ENCODE data around the gene ALKBH4.
A peak's percentile ranks its signal among the peaks of the same experiment; 100 is the strongest.
"Not testable (repeated sequence)": the region's sequence is repeated elsewhere in the genome, so short reads cannot be mapped to it uniquely, and the experiment has no call there.

ALKBH4 gene

GRCh38 chr7:102426268-102427018 lies 38.2 kb downstream of the ALKBH4 start:
- DNase-seq = peak; percentile 90

DNA sequence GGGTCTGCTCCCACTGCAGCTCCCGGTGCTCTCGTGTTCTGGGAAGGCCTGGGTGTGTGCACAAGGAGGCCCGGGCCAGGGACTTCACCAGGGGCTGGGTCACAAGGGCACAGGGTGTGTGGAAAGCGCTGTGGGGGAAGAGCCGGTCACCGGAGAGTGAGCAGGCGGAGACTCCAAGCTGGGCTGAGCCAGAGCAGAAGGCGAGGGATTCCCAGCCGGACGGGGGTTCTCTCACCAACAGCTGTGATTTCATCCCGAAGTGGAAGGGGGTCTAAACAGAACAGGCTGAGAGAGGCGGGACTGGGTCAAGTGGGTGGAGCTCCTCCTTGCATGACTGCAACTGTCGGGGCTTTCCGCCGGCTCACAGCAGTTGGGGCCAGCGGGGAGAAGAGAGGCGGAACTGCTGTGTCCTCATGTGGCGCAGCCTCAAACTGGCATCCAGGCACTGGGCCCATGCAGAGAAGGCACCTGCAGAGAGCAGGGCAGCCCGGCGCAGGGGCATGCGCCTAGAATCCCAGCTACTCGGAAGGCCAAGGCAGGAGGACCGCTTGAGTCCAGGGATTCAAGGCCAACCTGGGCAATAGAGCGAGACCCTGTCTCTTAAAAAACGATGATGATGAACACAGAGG lies 38.9 kb downstream of the ALKBH4 start:
- DNase-seq = peak; percentile 94

GRCh38 chr7:102424787-102425218 lies 39.9 kb downstream of the ALKBH4 start:
- DNase-seq = no peak

GRCh38 chr7:102424129-102424551 lies 40.5 kb downstream of the ALKBH4 start:
- no peak for DNase-seq

- DNase-seq = no peak
Measured at GRCh38 chr7:102421706-102422240, 42.9 kb downstream of the ALKBH4 start.

DNA sequence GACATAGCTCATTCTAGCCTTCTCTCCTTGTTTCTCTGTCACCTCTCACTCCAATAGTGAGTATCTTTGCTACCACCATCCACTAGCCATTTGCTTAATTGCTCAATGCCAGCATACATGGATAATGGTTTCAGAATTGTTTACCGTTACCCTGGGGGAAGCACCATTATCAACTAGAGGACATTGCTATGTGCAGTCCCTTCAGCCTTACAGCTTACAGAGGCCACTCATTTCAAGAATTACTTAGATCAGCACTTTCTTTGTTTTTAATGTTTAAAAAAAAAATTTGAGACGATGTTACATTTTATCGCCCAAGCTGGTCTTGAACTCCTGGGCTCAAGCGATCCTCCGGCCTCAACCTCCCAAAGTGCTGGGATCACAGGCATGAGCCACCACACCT lies 46.1 kb downstream of the ALKBH4 start:
- no peak for DNase-seq

- DNase-seq = no peak
Measured at GRCh38 chr7:102417105-102417504, 47.6 kb downstream of the ALKBH4 start.

GRCh38 chr7:102416406-102416805 lies 48.3 kb downstream of the ALKBH4 start:
- no peak for DNase-seq

DNA sequence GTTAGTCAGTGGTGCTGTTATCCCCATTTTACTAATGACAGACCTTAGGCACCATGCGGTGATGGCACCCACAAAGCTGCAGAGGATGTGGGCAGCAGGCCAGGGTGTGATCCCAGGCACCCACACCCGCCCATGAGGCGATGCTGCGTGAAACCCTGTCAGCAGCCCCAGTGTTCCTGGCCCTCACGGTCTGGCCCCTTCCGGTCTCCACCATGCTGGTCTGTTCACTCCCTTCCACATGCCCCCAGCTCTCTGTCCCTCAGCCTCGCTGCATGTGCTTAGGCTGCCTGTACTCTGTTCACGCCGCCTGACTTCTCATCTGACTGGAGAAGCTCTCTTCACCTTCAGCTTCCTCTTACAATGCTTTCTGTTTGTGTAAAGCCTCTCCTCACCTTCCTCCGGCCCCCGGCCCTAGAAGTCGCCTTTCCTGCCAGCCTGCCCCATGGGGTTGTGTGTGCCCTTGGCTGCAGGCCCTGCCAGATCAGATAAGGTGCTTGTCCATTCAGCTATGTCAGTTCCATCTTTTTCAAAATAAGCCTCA lies 48.9 kb downstream of the ALKBH4 start:
- peak; percentile 81 for DNase-seq

GRCh38 chr7:102413611-102414010 lies 51.1 kb downstream of the ALKBH4 start:
- DNase-seq = no peak

- DNase-seq = no peak
Measured at GRCh38 chr7:102413091-102413490, 51.6 kb downstream of the ALKBH4 start.

DNA sequence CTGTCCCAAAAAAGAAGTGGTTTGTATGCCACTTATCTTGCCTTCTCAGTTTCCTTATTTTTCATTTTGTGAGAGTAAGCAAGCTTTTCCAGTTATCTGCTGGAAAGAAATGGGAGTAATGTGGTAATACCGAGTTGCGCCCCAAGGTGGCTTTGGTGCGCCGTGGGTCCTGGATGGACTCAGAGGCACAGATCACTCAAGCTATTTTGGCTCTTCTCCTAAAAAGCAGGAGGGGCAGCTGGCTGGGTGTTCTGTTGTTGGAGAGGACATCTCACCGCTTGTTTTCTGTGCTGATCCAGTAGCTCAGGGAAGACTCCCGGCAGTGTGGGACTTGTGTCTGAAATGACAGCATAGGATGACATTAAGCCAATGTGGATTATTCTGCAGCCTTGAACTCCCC lies 52.1 kb downstream of the ALKBH4 start:
- DNase-seq = peak; percentile 76

DNA sequence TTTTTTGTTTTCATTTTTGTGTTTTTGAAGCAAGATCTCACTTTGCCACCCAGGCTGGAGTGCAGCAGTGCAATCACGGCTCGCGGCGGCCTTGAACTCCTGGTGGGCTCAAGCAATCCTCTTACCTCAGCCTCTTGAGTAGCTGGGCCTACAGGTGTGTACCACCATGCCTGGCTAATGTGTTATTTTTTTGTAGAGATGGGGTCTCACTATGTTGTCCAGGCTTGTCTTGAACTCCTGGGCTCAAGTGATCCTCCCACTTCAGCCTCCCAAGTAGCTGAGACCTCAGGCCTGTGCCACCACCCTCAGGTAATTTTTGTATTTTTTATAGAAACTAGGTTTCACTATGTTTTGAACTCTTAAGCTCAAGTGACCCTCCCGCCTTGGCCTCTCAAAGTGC lies 53.7 kb downstream of the ALKBH4 start:
- no peak for DNase-seq

DNA sequence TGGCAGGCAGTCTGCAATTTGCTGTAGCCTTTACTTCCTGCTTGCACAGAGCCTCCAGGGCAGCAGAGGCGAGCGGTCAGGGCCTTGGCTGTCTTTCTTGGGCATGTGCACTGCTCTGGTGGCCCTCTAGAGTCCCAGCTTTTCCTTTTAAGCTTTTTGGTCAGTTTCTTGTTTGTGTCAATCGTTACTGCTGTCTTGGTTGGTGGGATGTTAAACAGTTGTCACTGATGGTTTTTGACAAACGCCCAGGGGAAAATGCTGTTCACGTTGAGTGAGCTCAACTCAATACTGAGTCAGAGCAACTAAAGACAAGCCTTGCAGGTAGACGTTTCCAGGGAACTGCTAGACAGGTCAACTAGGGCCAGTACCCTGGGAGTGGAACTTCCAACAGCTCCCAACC lies 54.5 kb downstream of the ALKBH4 start:
- no peak for DNase-seq

GRCh38 chr7:102409340-102409739 lies 55.3 kb downstream of the ALKBH4 start:
- no peak for DNase-seq

DNA sequence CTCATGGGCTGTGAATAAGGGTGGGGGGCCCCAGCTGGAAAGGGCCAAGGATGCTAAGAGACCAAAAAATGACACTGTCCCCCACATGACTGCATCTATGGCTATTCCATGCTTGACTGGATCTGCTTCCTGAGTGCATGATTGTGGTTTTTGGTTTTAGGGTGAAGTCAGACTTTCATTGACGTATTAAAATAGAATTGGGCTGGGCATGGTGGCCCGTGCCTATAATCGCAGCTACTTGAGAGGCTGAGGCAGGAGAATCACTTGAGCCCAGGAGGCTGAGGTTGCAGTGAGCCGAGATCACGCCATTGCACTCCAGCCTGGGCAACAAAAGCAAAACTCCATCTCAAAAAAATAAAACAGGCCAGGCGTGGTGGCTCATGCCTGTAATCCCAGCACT lies 56.1 kb downstream of the ALKBH4 start:
- not testable (repeated sequence) for DNase-seq

GRCh38 chr7:102407910-102408309 lies 56.8 kb downstream of the ALKBH4 start:
- DNase-seq = no peak

All from activated effector memory CD4-positive, alpha-beta T cell treated with anti-CD3 and anti-CD28 coated beads, Interleukin-2, amount 50 U/mL, for 16 hours (primary cell).